ENCODE measurements around the gene TUBA4B. TPM values are rescaled to one million over a fixed set of nuclear protein-coding genes. Genes with fewer than 3 reads are reported as not detected.
A peak's percentile ranks its signal among the peaks of the same experiment; 100 is the strongest.

Gene TUBA4B
- total and polyA plus RNA-seq, 4 donors, result 0.38 to 1.5 (median 0.39) TPM; not detected in 1

GRCh38 chr2:219218217-219218731 lies 34.8 kb upstream of the TUBA4B start:
- Histone ChIP-seq H3K27me3 (ENCODE audit: control insufficient read depth, insufficient read depth, low read length) (no peaks in the 10 kb centered on the region), H3K27ac (ENCODE audit: low read depth, low read length) (peak overlapping the region; percentile 97), H3K4me1 (ENCODE audit: control insufficient read depth, insufficient read depth, low read length) (peaks cover 51% of the 10 kb centered on the region), H3K36me3 (ENCODE audit: control insufficient read depth, insufficient read depth, low read length) (peaks cover 71% of the 10 kb centered on the region), H3K9me3 (ENCODE audit: control insufficient read depth, insufficient read depth, low read length) (no peaks in the 10 kb centered on the region), H3K4me3 (ENCODE audit: low read depth, low read length) (peak overlapping the region; percentile 64)
- WGBS (ENCODE audit: insufficient coverage), result under 1% methylated on average over 37 of the region's 37 CpGs
- peak in 3 of 6 donors; percentile 59 to 67 (median 61) for DNase-seq (ENCODE audit: low read depth in 4 of 6, low spot score in 6 of 6)

- peak within 1 kb of the TSS; percentile 64 for H3K4me3 ChIP-seq (ENCODE audit: low read depth, low read length)
- peaks cover 71% of the 10 kb centered on the region for H3K36me3 ChIP-seq (ENCODE audit: control insufficient read depth, insufficient read depth, low read length)
- DNase-seq (ENCODE audit: low read depth in 4 of 6, low spot score in 6 of 6), result peak; percentile 90 to 99 (median 96)
- peaks cover 51% of the 10 kb centered on the region for H3K4me1 ChIP-seq (ENCODE audit: control insufficient read depth, insufficient read depth, low read length)
- no peaks in the 10 kb centered on the region for H3K27me3 ChIP-seq (ENCODE audit: control insufficient read depth, insufficient read depth, low read length)
- WGBS (ENCODE audit: insufficient coverage), result under 1% methylated on average over 61 of the region's 71 CpGs
- H3K27ac ChIP-seq (ENCODE audit: low read depth, low read length), result peak within 1 kb of the TSS; percentile 97
- H3K9me3 ChIP-seq (ENCODE audit: control insufficient read depth, insufficient read depth, low read length), result no peaks in the 10 kb centered on the region
Measured at GRCh38 chr2:219218732-219219701, 34.0 kb upstream of the TUBA4B start, which contains the start of gene ABCB6. ABCB6 (minus strand) TSS chr2:219218958; CDS start chr2:219218673, 285 bp downstream.

GRCh38 chr2:219219784-219220532 lies 33.1 kb upstream of the TUBA4B start:
- 88% methylated on average over 14 of the region's 18 CpGs for WGBS (ENCODE audit: insufficient coverage)
- DNase-seq (ENCODE audit: low read depth in 4 of 6, low spot score in 6 of 6), result no peak
- Histone ChIP-seq H3K9me3 (ENCODE audit: control insufficient read depth, insufficient read depth, low read length) (no peaks in the 10 kb centered on the region), H3K4me3 (ENCODE audit: low read depth, low read length) (no peak overlapping the region), H3K36me3 (ENCODE audit: control insufficient read depth, insufficient read depth, low read length) (peaks cover 72% of the 10 kb centered on the region), H3K27me3 (ENCODE audit: control insufficient read depth, insufficient read depth, low read length) (no peaks in the 10 kb centered on the region), H3K27ac (ENCODE audit: low read depth, low read length) (peak overlapping the region; percentile 97), H3K4me1 (ENCODE audit: control insufficient read depth, insufficient read depth, low read length) (peaks cover 51% of the 10 kb centered on the region)

GRCh38 chr2:219220652-219221402 lies 32.2 kb upstream of the TUBA4B start:
- Histone ChIP-seq H3K27me3 (ENCODE audit: control insufficient read depth, insufficient read depth, low read length) (no peaks in the 10 kb centered on the region), H3K4me3 (ENCODE audit: low read depth, low read length) (no peak overlapping the region), H3K9me3 (ENCODE audit: control insufficient read depth, insufficient read depth, low read length) (no peaks in the 10 kb centered on the region), H3K27ac (ENCODE audit: low read depth, low read length) (no peak overlapping the region), H3K36me3 (ENCODE audit: control insufficient read depth, insufficient read depth, low read length) (peaks cover 75% of the 10 kb centered on the region), H3K4me1 (ENCODE audit: control insufficient read depth, insufficient read depth, low read length) (peaks cover 50% of the 10 kb centered on the region)
- no peak for DNase-seq (ENCODE audit: low read depth in 4 of 6, low spot score in 6 of 6)
- WGBS (ENCODE audit: insufficient coverage), result 100% methylated on average over 4 of the region's 19 CpGs

- WGBS (ENCODE audit: insufficient coverage), result 92% methylated on average over 14 of the region's 16 CpGs
- Histone ChIP-seq H3K27ac (ENCODE audit: low read depth, low read length) (no peak overlapping the region), H3K36me3 (ENCODE audit: control insufficient read depth, insufficient read depth, low read length) (peaks cover 74% of the 10 kb centered on the region), H3K4me3 (ENCODE audit: low read depth, low read length) (no peak overlapping the region), H3K27me3 (ENCODE audit: control insufficient read depth, insufficient read depth, low read length) (no peaks in the 10 kb centered on the region), H3K4me1 (ENCODE audit: control insufficient read depth, insufficient read depth, low read length) (peaks cover 39% of the 10 kb centered on the region), H3K9me3 (ENCODE audit: control insufficient read depth, insufficient read depth, low read length) (no peaks in the 10 kb centered on the region)
- DNase-seq (ENCODE audit: low read depth in 4 of 6, low spot score in 6 of 6), result no peak
Measured at GRCh38 chr2:219221957-219222518, 31.0 kb upstream of the TUBA4B start.

GRCh38 chr2:219223831-219224610 lies 29.0 kb upstream of the TUBA4B start:
- H3K36me3 ChIP-seq (ENCODE audit: control insufficient read depth, insufficient read depth, low read length), result peaks cover 76% of the 10 kb centered on the region
- no peak for DNase-seq (ENCODE audit: low read depth in 4 of 6, low spot score in 6 of 6)
- no peak overlapping the region for H3K4me3 ChIP-seq (ENCODE audit: low read depth, low read length)
- WGBS (ENCODE audit: insufficient coverage), result 96% methylated on average over 31 of the region's 31 CpGs
- H3K9me3 ChIP-seq (ENCODE audit: control insufficient read depth, insufficient read depth, low read length), result no peaks in the 10 kb centered on the region
- no peaks in the 10 kb centered on the region for H3K27me3 ChIP-seq (ENCODE audit: control insufficient read depth, insufficient read depth, low read length)
- no peak overlapping the region for H3K27ac ChIP-seq (ENCODE audit: low read depth, low read length)
- peaks cover 35% of the 10 kb centered on the region for H3K4me1 ChIP-seq (ENCODE audit: control insufficient read depth, insufficient read depth, low read length)

GRCh38 chr2:219225350-219225749 lies 27.7 kb upstream of the TUBA4B start:
- no peak for DNase-seq (ENCODE audit: low read depth in 4 of 6, low spot score in 6 of 6)
- 94% methylated on average over 3 of the region's 3 CpGs for WGBS (ENCODE audit: insufficient coverage)
- Histone ChIP-seq H3K4me1 (ENCODE audit: control insufficient read depth, insufficient read depth, low read length) (peaks cover 26% of the 10 kb centered on the region), H3K9me3 (ENCODE audit: control insufficient read depth, insufficient read depth, low read length) (no peaks in the 10 kb centered on the region), H3K27ac (ENCODE audit: low read depth, low read length) (no peak overlapping the region), H3K27me3 (ENCODE audit: control insufficient read depth, insufficient read depth, low read length) (no peaks in the 10 kb centered on the region), H3K4me3 (ENCODE audit: low read depth, low read length) (no peak overlapping the region), H3K36me3 (ENCODE audit: control insufficient read depth, insufficient read depth, low read length) (peaks cover 65% of the 10 kb centered on the region)

- no peaks in the 10 kb centered on the region for H3K9me3 ChIP-seq (ENCODE audit: control insufficient read depth, insufficient read depth, low read length)
- DNase-seq (ENCODE audit: low read depth in 4 of 6, low spot score in 6 of 6), result peak in 2 of 6 donors; percentile 5 to 50
- H3K27ac ChIP-seq (ENCODE audit: low read depth, low read length), result peak overlapping the region; percentile 97
- peaks cover 48% of the 10 kb centered on the region for H3K36me3 ChIP-seq (ENCODE audit: control insufficient read depth, insufficient read depth, low read length)
- H3K27me3 ChIP-seq (ENCODE audit: control insufficient read depth, insufficient read depth, low read length), result no peaks in the 10 kb centered on the region
- H3K4me3 ChIP-seq (ENCODE audit: low read depth, low read length), result peak overlapping the region; percentile 98
- 57% methylated on average over 3 of the region's 7 CpGs for WGBS (ENCODE audit: insufficient coverage)
- H3K4me1 ChIP-seq (ENCODE audit: control insufficient read depth, insufficient read depth, low read length), result peaks cover 29% of the 10 kb centered on the region
Measured at GRCh38 chr2:219228041-219228910, 24.8 kb upstream of the TUBA4B start.
